Peyer's patch (tissue), 4 donors: Measurements from ENCODE around the gene ZNF483.

ENCODE experiments used
- CTCF ChIP-seq, 6 experiments: fragments of 450-650 bp in 4 of 6; fragments of 200-600 bp in 2 of 6; sonication (generic) in 1 of 6; IDR thresholded peaks; one replicate each; pipeline ENCODE4 v1.5.1; 2017 to 2019; ENCODE audit warnings: antibody characterized with exemption in 6 of 6, mild to moderate bottlenecking in 3 of 6, moderate library complexity in 1 of 6
- POLR2A ChIP-seq, 2 donors: fragments of 450-650 bp; IDR thresholded peaks; one replicate each; pipeline ENCODE4 v1.5.1; 2017; ENCODE audit warnings: antibody characterized with exemption in 2 of 2, mild to moderate bottlenecking in 2 of 2, moderate library complexity in 2 of 2

DNA sequence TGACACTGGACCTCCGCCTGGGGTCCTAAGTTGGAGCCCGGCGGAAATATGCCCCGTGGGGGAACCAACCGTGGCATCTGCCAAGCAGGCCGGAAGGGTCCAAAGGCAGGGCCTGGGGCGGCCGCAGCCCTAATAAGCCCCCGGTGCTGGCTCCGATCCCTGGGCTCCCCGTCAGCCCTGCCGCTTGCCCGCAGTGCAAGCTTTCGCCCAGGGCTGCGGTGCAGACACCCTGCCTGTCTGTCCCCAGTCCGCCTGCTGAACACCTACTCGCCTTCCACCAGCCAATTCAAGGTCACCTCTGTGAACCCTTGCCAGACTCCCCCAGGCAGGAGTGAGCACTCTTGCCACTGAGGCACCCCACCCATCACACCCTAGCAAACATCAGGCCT, 75.0 kb downstream of the ZNF483 start:
- no peak for TF ChIP-seq CTCF (IDR thresholded peaks at IDR 0.05)
- TF ChIP-seq POLR2A (IDR thresholded peaks at IDR 0.05), result no peak
